ENCODE data around the gene METTL1.

METTL1 gene

GRCh38 chr12:57732726-57733593, 38.9 kb downstream of the METTL1 start:
- peaks cover 18% of the 10 kb centered on the region for H3K4me1 Mint-ChIP-seq
- H3K27ac Mint-ChIP-seq = peak overlapping the region; percentile 66 to 71

GRCh38 chr12:57732270-57732669, 39.6 kb downstream of the METTL1 start:
- no peak for ATAC-seq
- no peak overlapping the region for H3K27ac Mint-ChIP-seq
- H3K4me1 Mint-ChIP-seq = peaks cover 18% of the 10 kb centered on the region
- no peaks in the 10 kb centered on the region for H3K27me3 Mint-ChIP-seq
- no peak for DNase-seq
- no peak overlapping the region for H3K4me3 Mint-ChIP-seq
- no peaks in the 10 kb centered on the region for H3K9me3 Mint-ChIP-seq

More at GRCh38 chr12:57732726-57733593, 38.9 kb downstream of the METTL1 start:
- H3K4me3 Mint-ChIP-seq = no peak overlapping the region
- no peaks in the 10 kb centered on the region for H3K27me3 Mint-ChIP-seq
- DNase-seq = no peak
- ATAC-seq = no peak
- no peaks in the 10 kb centered on the region for H3K9me3 Mint-ChIP-seq

- no peak overlapping the region for H3K4me3 Mint-ChIP-seq
- ATAC-seq (no peak), DNase-seq (no peak)
- no peak overlapping the region for H3K27ac Mint-ChIP-seq
- no peaks in the 10 kb centered on the region for H3K27me3 Mint-ChIP-seq
- H3K9me3 Mint-ChIP-seq = no peaks in the 10 kb centered on the region
- peaks cover 11% of the 10 kb centered on the region for H3K4me1 Mint-ChIP-seq
These were observed 40.4 kb downstream of the METTL1 start for GRCh38 chr12:57731411-57732080.

- H3K9me3 Mint-ChIP-seq = no peaks in the 10 kb centered on the region
- DNase-seq = no peak
- H3K27me3 Mint-ChIP-seq = no peaks in the 10 kb centered on the region
- H3K4me3 Mint-ChIP-seq = no peak overlapping the region
- ATAC-seq = no peak
- peaks cover 14% of the 10 kb centered on the region for H3K4me1 Mint-ChIP-seq
- peak overlapping the region in 1 of 2 donors; percentile 72 for H3K27ac Mint-ChIP-seq
These were observed 41.4 kb downstream of the METTL1 start for GRCh38 chr12:57730336-57731067.

- DNase-seq = peak in 1 of 2 donors; percentile 8
- H3K27ac Mint-ChIP-seq = peak overlapping the region; percentile 2 to 79
- H3K9me3 Mint-ChIP-seq = no peaks in the 10 kb centered on the region
- no peak overlapping the region for H3K4me3 Mint-ChIP-seq
- H3K4me1 Mint-ChIP-seq = peaks cover 8% of the 10 kb centered on the region
- no peaks in the 10 kb centered on the region for H3K27me3 Mint-ChIP-seq
- no peak for ATAC-seq
These were observed 42.5 kb downstream of the METTL1 start for GRCh38 chr12:57729321-57729844.

- DNase-seq (peak in 1 of 2 donors; percentile 8), ATAC-seq (no peak)
- no peaks in the 10 kb centered on the region for H3K9me3 Mint-ChIP-seq
- H3K4me1 Mint-ChIP-seq = peaks cover 8% of the 10 kb centered on the region
- no peaks in the 10 kb centered on the region for H3K27me3 Mint-ChIP-seq
- H3K4me3 Mint-ChIP-seq = no peak overlapping the region
- H3K27ac Mint-ChIP-seq = peak overlapping the region in 1 of 2 donors; percentile 79
These were observed 44.0 kb downstream of the METTL1 start for GRCh38 chr12:57727758-57728395.

GRCh38 chr12:57726884-57727757, 44.8 kb downstream of the METTL1 start:
- no peaks in the 10 kb centered on the region for H3K9me3 Mint-ChIP-seq
- no peak overlapping the region for H3K4me3 Mint-ChIP-seq
- H3K27me3 Mint-ChIP-seq = no peaks in the 10 kb centered on the region
- H3K27ac Mint-ChIP-seq = peak overlapping the region in 1 of 2 donors; percentile 51
- H3K4me1 Mint-ChIP-seq = peaks cover 8% of the 10 kb centered on the region
- DNase-seq = peak in 1 of 2 donors; percentile 12
- ATAC-seq = no peak

GRCh38 chr12:57726151-57726883, 45.6 kb downstream of the METTL1 start:
- H3K27me3 Mint-ChIP-seq = no peaks in the 10 kb centered on the region
- H3K27ac Mint-ChIP-seq = peak overlapping the region in 1 of 2 donors; percentile 75
- ATAC-seq = peak; percentile 52
- H3K4me3 Mint-ChIP-seq = peak overlapping the region in 1 of 2 donors; percentile 34
- no peaks in the 10 kb centered on the region for H3K9me3 Mint-ChIP-seq
- DNase-seq = no peak
- peaks cover 12% of the 10 kb centered on the region for H3K4me1 Mint-ChIP-seq

GRCh38 chr12:57725851-57726150, 46.1 kb downstream of the METTL1 start:
- no peaks in the 10 kb centered on the region for H3K27me3 Mint-ChIP-seq
- peak overlapping the region in 1 of 2 donors; percentile 75 for H3K27ac Mint-ChIP-seq
- H3K9me3 Mint-ChIP-seq = no peaks in the 10 kb centered on the region
- no peak for DNase-seq
- H3K4me1 Mint-ChIP-seq = peaks cover 12% of the 10 kb centered on the region
- H3K4me3 Mint-ChIP-seq = no peak overlapping the region
- ATAC-seq = no peak

GRCh38 chr12:57724936-57725740, 46.8 kb downstream of the METTL1 start:
- no peak for ATAC-seq
- no peaks in the 10 kb centered on the region for H3K27me3 Mint-ChIP-seq
- no peaks in the 10 kb centered on the region for H3K9me3 Mint-ChIP-seq
- peak overlapping the region in 1 of 2 donors; percentile 51 for H3K27ac Mint-ChIP-seq
- no peak overlapping the region for H3K4me3 Mint-ChIP-seq
- no peak for DNase-seq
- peaks cover 12% of the 10 kb centered on the region for H3K4me1 Mint-ChIP-seq

GRCh38 chr12:57724003-57724935, 47.6 kb downstream of the METTL1 start:
- Mint-ChIP-seq H3K27me3 (no peaks in the 10 kb centered on the region), H3K4me1 (peaks cover 12% of the 10 kb centered on the region), H3K9me3 (no peaks in the 10 kb centered on the region), H3K27ac (no peak overlapping the region), H3K4me3 (no peak overlapping the region)
- no peak for DNase-seq
- no peak for ATAC-seq

- Mint-ChIP-seq H3K4me3 (no peak overlapping the region), H3K27me3 (no peaks in the 10 kb centered on the region), H3K4me1 (peaks cover 12% of the 10 kb centered on the region), H3K9me3 (no peaks in the 10 kb centered on the region), H3K27ac (no peak overlapping the region)
- no peak for ATAC-seq
- DNase-seq = no peak
These were observed 48.3 kb downstream of the METTL1 start for GRCh38 chr12:57723630-57723962.
